Lower lobe of right lung (tissue), 2 donors: ENCODE results near the gene CHCT1. TPM values are rescaled to one million over a fixed set of nuclear protein-coding genes. Genes with fewer than 3 reads are reported as not detected.

Experiments
- ATAC-seq, 2 donors: fragments of 200-7000 bp; cut with Tn5 transposase; one replicate each; pipeline ENCODE4 v1.9.1; 2020 to 2022; ENCODE audit warnings: mild to moderate bottlenecking in 2 of 2, moderate library complexity in 2 of 2
- DNase-seq: peaks from one replicate; pipeline ENCODE4 v3.0.0-alpha.2; 2020
- H3K27ac ChIP-seq: fragments of 200-600 bp; one replicate; pipeline ENCODE4 v1.8.0; 2022
- H3K27me3 ChIP-seq: fragments of 200-600 bp; one replicate; pipeline ENCODE4 v1.8.0; 2022; ENCODE audit warnings: low read depth
- H3K36me3 ChIP-seq: fragments of 200-600 bp; one replicate; pipeline ENCODE4 v1.8.0; 2022; ENCODE audit warnings: mild to moderate bottlenecking
- H3K4me1 ChIP-seq: fragments of 200-600 bp; one replicate; pipeline ENCODE4 v1.8.0; 2022
- H3K4me3 ChIP-seq: fragments of 200-600 bp; one replicate; pipeline ENCODE4 v1.8.0; 2022; ENCODE audit warnings: mild to moderate bottlenecking
- H3K9me3 ChIP-seq: fragments of 200-600 bp; one replicate; pipeline ENCODE4 v1.8.0; 2022
- intact Hi-C: fragments of 100-400 bp; cut with DNase I; formaldehyde crosslinking; loops from one replicate; pipeline ENCODE4 v1.11.0; 2022
- total RNA-seq: library from RNA; stranded (reverse); fragmentation: NEBNext Ultra II Directional; extraction: Animal tissue kit (Norgen Biotek cat#: 25700); gene quantifications from one replicate; pipeline ENCODE4 v1.2.1, GENCODE V29; 2021
- TF ChIP-seq, protein P1 (sequence below): fragments of 200-600 bp; IDR thresholded peaks from one replicate; pipeline ENCODE4 v1.8.0; 2022; ENCODE audit warnings: antibody characterized with exemption, mild to moderate bottlenecking
- donor health status: DM: no; HTN: yes; CAD: no; lungs with severe emphysema.

CHCT1 gene
- total RNA-seq, 1 donor from 2014 or later = not detected

DNA sequence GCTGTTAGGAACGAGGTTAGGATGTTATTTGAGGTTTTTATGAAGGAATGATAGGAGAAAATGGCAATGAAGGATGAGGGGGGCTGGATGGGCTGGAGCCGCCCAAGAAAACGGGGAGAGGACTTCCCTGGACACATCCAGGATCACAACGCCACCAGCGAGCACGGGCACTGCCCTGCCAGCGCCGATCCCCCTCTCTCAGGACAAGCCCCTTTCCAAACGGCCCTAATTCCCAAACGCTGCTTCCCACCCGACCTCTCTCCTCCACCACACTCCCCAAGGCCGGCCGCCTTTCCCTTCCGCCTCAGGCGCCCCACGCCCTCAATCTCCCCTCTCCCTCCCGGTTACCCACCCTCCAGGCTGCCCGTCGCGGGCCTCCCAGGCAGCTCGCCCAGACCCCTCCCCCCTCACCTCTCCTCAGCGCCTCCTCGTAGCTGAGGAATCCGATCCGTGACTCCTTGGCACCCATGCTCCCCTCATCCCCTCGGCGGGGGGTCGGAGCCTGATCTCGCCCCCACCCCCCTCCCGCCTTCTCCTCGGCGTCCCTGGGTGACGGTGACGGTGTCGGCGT lies 30.7 kb upstream of the CHCT1 start:
- Histone ChIP-seq H3K9me3 (no peaks in the 10 kb centered on the region), H3K4me3 (peak overlapping the region; percentile 75), H3K4me1 (peaks cover 67% of the 10 kb centered on the region), H3K27me3 (no peaks in the 10 kb centered on the region), H3K36me3 (no peaks in the 10 kb centered on the region), H3K27ac (peak overlapping the region; percentile 93)
- TF ChIP-seq, protein P1, sequence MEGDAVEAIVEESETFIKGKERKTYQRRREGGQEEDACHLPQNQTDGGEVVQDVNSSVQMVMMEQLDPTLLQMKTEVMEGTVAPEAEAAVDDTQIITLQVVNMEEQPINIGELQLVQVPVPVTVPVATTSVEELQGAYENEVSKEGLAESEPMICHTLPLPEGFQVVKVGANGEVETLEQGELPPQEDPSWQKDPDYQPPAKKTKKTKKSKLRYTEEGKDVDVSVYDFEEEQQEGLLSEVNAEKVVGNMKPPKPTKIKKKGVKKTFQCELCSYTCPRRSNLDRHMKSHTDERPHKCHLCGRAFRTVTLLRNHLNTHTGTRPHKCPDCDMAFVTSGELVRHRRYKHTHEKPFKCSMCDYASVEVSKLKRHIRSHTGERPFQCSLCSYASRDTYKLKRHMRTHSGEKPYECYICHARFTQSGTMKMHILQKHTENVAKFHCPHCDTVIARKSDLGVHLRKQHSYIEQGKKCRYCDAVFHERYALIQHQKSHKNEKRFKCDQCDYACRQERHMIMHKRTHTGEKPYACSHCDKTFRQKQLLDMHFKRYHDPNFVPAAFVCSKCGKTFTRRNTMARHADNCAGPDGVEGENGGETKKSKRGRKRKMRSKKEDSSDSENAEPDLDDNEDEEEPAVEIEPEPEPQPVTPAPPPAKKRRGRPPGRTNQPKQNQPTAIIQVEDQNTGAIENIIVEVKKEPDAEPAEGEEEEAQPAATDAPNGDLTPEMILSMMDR = no peak
- DNase-seq = no peak
- intact Hi-C loops = no loop called here
- ATAC-seq = peak; percentile 73 to 79

DNA sequence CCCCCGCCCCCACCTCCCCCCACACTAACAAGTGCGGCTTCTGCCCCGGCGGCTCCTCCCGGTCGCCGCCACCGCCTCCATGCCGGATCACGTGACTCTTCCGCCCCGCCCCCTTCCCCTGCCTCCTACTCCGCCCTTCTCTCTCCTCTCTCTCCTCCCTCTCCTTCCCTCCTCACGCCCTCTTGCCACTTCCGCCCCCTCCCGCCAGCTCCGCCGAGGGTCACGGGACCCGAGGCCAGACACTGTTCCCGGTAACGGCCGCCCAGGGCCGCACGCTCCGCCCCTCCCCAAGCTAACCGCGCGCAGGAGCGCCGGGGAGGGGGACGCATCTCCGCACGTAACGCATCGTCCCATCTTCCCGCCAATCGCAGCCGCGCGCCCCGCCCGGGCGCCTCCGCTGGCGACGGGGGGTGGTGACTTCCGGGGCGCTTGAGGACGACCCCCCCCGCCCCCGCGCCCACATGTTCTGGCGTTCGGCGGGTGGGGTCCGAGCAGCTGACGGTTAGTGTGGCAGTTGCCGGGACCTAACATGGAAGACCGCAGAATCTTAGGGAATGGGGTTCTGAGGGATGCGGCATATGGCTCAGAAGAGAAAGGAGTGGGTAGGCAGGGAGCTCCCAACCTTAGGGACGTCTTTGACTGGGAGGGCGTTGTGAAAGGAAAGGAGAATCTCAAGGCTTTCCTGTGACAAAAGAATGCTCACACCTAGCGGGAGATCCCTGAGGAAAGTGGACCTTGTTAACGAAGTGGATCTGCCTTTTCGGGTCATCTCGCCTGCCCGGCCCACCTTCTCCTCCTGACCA lies 30.0 kb upstream of the CHCT1 start, which contains the start of gene USP32:
USP32 (minus strand) TSS at position 92 of the 803 bp plus-strand sequence. CDS start 194 bp downstream, outside the sequence.
- Histone ChIP-seq H3K9me3 (no peaks in the 10 kb centered on the region), H3K36me3 (no peaks in the 10 kb centered on the region), H3K4me1 (peaks cover 60% of the 10 kb centered on the region), H3K27ac (peak within 1 kb of the TSS; percentile 93), H3K27me3 (no peaks in the 10 kb centered on the region), H3K4me3 (peak within 1 kb of the TSS; percentile 75)
- intact Hi-C loops = no loop called here
- TF ChIP-seq, protein P1 = peak; percentile 46
- ATAC-seq (peak; percentile 96 to 98), DNase-seq (peak; percentile 99)

DNA sequence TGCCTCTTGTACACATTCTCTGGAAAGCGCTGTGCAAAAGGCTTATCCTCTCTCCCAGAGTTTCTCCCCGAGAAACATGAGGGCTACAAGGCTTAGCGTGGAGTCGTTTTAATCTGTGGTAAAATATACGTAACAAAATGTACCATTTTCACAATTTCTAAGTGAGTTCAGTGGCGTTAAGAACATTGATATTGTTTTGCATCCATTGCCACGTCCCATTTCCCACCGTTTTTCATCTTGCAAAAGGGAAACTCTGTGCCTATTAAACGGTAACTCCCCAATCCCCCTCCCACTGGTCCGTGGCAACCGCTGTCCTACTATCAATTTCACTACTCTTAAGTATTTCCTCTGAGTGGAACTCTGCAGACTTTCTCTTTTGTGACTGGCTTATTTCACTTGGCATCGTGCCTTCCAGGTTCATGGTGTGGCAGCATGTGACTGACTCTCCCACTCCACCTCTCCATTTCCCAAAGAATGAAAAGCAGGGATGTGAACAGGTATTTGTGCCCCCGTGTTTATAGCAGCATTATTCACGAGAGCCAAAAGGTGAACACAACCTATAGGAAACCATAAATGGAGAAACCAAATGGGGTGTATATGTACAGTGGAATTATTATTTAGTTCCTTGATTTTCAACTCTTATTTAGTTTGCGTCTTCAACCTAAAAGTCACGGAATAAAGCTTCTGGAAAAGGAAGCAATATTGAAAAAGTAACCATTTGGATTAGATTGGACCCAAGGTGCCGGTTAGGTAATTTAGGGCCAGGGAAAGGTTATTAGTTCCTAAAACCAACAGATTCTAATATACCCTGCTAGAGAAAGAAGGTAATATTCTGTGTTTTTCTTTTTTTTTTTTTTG lies 29.2 kb upstream of the CHCT1 start:
- H3K27ac ChIP-seq = peak overlapping the region; percentile 93
- H3K4me3 ChIP-seq = peak overlapping the region; percentile 75
- peak; percentile 52 for DNase-seq
- peak in 1 of 2 donors; percentile 15 for ATAC-seq
- no peaks in the 10 kb centered on the region for H3K36me3 ChIP-seq
- intact Hi-C loops = no loop called here
- no peaks in the 10 kb centered on the region for H3K9me3 ChIP-seq
- H3K4me1 ChIP-seq = peaks cover 51% of the 10 kb centered on the region
- TF ChIP-seq, protein P1 = no peak
- no peaks in the 10 kb centered on the region for H3K27me3 ChIP-seq

DNA sequence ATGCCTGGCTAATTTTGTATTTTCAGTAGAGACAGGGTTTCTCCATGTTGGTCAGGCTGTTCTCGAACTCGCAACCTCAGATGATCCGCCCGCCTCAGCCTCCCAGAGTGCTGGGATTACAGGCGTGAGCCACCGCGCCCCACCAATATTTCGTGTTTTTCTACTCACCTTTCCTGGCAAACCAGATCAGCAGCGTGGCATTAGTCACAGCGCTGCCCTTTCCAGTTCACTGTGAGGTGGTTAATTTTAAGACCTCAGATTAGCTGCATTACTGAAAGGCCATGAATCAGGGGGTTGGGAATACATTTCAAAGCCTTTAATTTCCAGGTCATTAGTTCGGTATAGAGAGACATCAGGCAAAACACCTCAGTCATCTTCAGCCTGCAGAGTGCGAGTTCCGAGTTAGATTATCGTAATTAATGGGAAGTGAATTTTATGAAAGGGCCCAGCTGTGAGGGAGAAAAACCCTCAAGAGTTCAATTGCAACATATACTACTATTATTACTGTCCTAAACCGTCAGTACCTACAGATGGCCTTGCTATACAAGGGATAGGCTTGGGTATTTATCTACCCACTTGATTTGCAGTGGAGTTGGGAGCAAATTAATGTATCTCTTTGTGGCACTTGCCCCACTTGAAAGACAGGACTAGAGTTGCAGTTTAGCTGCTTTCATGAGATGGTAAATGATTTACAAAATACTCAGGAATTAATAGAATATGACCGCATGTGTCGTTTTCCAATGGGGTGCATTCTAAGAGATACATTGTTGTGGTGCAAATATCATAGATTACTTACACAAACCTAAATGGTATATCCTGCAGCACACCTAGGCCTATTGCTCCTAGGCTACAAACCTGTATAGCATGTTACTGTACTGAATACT lies 28.2 kb upstream of the CHCT1 start:
- TF ChIP-seq, protein P1 = no peak
- DNase-seq = no peak
- intact Hi-C loops = no loop called here
- H3K4me3 ChIP-seq = no peak overlapping the region
- H3K9me3 ChIP-seq = no peaks in the 10 kb centered on the region
- H3K4me1 ChIP-seq = peaks cover 41% of the 10 kb centered on the region
- no peaks in the 10 kb centered on the region for H3K27me3 ChIP-seq
- H3K27ac ChIP-seq = no peak overlapping the region
- ATAC-seq = no peak
- no peaks in the 10 kb centered on the region for H3K36me3 ChIP-seq
